ENCODE results near the gene UGT3A2.

- TF ChIP-seq ZNF391 (tag by site-specific recombination; IDR thresholded peaks at IDR 0.05; ENCODE audit: borderline replicate concordance, low read depth) (no peak), ZNF580 (tag by site-specific recombination; IDR thresholded peaks at IDR 0.05) (no peak), ZBTB49 (tag by site-specific recombination; IDR thresholded peaks at IDR 0.05; ENCODE audit: low read depth) (no peak), ZFP3 (tag by site-specific recombination; IDR thresholded peaks at IDR 0.05; ENCODE audit: low read depth) (no peak), CTCF (tag by site-specific recombination; IDR thresholded peaks at IDR 0.05) (no peak), YY1 (tag by site-specific recombination; IDR thresholded peaks at IDR 0.05) (no peak), REST (tag by site-specific recombination; IDR thresholded peaks at IDR 0.05) (no peak), ZNF658 (tag by site-specific recombination; IDR thresholded peaks at IDR 0.05) (no peak), ZBTB21 (tag by site-specific recombination; IDR thresholded peaks at IDR 0.05) (no peak), ZNF792 (tag by site-specific recombination; IDR thresholded peaks at IDR 0.05) (no peak), GLI4 (tag by site-specific recombination; IDR thresholded peaks at IDR 0.05) (no peak), ATF2 (tag by site-specific recombination; IDR thresholded peaks at IDR 0.05; ENCODE audit: low read depth) (no peak), ZNF501 (tag by site-specific recombination; IDR thresholded peaks at IDR 0.05) (no peak)
These were observed 70.6 kb downstream of the UGT3A2 start for GRCh38 chr5:35996076-35996475.

All from HEK293 (cell line).